Peyer's patch (tissue), 4 donors: ENCODE data around the gene LIMCH1.

ENCODE experiments used
- POLR2A ChIP-seq, 2 donors: fragments of 450-650 bp; IDR thresholded peaks; one replicate each; pipeline ENCODE4 v1.5.1; 2017; ENCODE audit warnings: antibody characterized with exemption in 2 of 2, mild to moderate bottlenecking in 2 of 2, moderate library complexity in 2 of 2
- TF ChIP-seq, protein P1 (sequence below), 6 experiments: fragments of 450-650 bp in 4 of 6; fragments of 200-600 bp in 2 of 6; sonication (generic) in 1 of 6; IDR thresholded peaks; one replicate each; pipeline ENCODE4 v1.5.1; 2017 to 2019; ENCODE audit warnings: antibody characterized with exemption in 6 of 6, mild to moderate bottlenecking in 3 of 6, moderate library complexity in 1 of 6

GRCh38 chr4:41631523-41631922, 93.6 kb downstream of the LIMCH1 start:
- TF ChIP-seq, protein P1, sequence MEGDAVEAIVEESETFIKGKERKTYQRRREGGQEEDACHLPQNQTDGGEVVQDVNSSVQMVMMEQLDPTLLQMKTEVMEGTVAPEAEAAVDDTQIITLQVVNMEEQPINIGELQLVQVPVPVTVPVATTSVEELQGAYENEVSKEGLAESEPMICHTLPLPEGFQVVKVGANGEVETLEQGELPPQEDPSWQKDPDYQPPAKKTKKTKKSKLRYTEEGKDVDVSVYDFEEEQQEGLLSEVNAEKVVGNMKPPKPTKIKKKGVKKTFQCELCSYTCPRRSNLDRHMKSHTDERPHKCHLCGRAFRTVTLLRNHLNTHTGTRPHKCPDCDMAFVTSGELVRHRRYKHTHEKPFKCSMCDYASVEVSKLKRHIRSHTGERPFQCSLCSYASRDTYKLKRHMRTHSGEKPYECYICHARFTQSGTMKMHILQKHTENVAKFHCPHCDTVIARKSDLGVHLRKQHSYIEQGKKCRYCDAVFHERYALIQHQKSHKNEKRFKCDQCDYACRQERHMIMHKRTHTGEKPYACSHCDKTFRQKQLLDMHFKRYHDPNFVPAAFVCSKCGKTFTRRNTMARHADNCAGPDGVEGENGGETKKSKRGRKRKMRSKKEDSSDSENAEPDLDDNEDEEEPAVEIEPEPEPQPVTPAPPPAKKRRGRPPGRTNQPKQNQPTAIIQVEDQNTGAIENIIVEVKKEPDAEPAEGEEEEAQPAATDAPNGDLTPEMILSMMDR (IDR thresholded peaks at IDR 0.05) = no peak
- TF ChIP-seq POLR2A (IDR thresholded peaks at IDR 0.05) = no peak
